ENCODE results near the gene ZNF394. TPM values are rescaled to one million over a fixed set of nuclear protein-coding genes. Genes with fewer than 3 reads are reported as not detected.

Gene ZNF394
- total RNA-seq, 1 donor from 2014 or later: 39.8 TPM

DNA sequence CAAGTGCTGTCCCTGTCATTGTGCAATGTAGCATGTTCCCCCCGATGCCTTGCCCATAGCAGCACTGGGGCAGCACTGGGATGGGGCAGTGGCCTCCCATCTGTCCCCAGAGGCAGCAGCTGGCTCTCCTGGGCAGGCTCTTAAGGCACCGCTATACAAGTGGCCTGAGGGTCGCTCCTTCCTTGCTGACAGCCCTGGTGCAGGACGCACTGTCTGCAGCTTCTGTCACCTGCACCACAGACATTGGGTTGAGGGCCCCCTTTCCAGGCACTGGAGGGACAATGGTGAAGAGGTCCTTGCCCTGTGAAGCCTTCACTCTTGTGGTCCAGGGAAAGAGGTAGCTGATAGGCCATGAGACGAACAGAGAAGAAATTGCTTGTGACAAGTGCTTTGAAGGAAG lies 50.8 kb downstream of the ZNF394 start:
- no peak for DNase-seq (ENCODE audit: low spot score)

DNA sequence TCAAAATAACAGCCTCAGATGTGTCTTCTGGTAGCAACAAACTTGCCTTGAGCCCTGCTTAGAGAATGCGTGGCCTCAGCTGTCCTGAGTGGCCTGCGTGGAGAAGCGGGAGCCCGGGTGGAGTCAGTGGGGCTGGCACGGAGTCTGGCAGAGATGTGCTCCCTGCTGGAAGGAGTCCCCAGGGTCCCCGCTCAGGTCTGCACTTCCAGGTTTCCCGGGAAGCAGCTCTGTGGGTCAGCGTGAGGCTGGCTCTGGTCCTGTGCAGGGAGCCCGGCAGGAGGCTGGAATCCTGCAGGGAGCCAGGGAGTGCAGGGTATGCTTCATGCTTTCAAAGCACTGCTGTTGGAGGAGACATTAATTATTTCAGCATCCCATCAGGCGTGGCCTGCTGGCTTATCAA lies 51.2 kb downstream of the ZNF394 start:
- no peak for DNase-seq (ENCODE audit: low spot score)

DNA sequence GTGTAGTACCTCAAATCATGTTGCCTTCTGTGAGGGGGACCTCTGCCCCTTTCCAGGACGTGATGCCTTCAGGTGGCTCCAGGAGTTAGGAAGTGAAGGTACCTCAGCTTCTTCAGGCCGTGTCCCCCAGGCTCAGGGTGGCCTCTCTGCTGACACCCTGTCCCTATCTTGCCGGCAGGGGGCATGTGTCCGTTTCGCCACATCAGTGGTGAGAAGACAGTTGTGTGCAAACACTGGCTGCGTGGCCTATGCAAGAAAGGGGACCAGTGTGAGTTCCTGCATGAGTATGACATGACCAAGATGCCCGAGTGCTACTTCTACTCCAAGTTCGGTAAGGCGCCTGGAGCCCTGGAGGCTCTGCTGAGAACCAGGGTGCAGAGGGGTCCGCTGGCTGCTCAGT lies 52.1 kb downstream of the ZNF394 start:
- DNase-seq (ENCODE audit: low spot score): no peak

DNA sequence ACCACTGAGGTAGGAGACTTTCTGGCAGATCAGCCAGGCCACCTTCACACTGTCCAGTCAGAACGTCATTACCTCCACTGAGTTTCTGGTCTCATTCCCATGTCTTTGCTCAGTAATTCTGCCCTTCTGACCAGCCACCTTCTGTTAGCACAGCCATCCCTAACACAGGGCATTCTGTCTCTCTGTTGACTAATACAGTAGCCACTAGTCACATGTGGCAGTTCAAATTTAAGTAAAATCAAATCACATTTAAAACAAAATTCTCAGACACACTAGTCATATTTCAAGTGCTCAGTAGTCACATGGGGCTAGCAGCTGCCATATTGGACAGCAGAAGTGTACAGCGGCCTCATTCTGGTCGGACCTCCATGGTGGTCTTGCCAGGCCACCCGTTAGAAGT lies 54.0 kb downstream of the ZNF394 start:
- DNase-seq (ENCODE audit: low spot score): no peak

Other genes starting within 250 kb of the ZNF394 start
- gene MYH16, start 227.4 kb downstream of the ZNF394 start, total RNA-seq: not detected
- gene ARPC1A, start 174.4 kb downstream of the ZNF394 start, total RNA-seq: 127 TPM
- gene ARPC1B, start 125.6 kb downstream of the ZNF394 start, total RNA-seq: 94.0 TPM
- gene PDAP1, start 91.7 kb downstream of the ZNF394 start, total RNA-seq: 95.1 TPM
- 104 TPM for gene BUD31, start 91.3 kb downstream of the ZNF394 start, total RNA-seq
- 6.6 TPM for gene PTCD1, start 61.5 kb downstream of the ZNF394 start, total RNA-seq
- gene CPSF4, start 61.3 kb downstream of the ZNF394 start, total RNA-seq: 40.8 TPM
- gene ATP5MF, start 34.1 kb downstream of the ZNF394 start, total RNA-seq: 261 TPM
- gene ZNF789, start 27.4 kb downstream of the ZNF394 start, total RNA-seq: 20.6 TPM
- 9.4 TPM for gene ZKSCAN5, start 4.4 kb upstream of the ZNF394 start, total RNA-seq
- gene FAM200A, start 51.8 kb upstream of the ZNF394 start, total RNA-seq: 8.7 TPM
- gene ZNF655, start 58.4 kb upstream of the ZNF394 start, total RNA-seq: 96.5 TPM
- 2.9 TPM for gene TMEM225B, start 98.0 kb upstream of the ZNF394 start, total RNA-seq
- 23.1 TPM for gene ZSCAN25, start 116.7 kb upstream of the ZNF394 start, total RNA-seq
- 104 TPM for gene CYP3A5, start 179.7 kb upstream of the ZNF394 start, total RNA-seq
- 0.75 TPM for gene CYP3A7, start 234.9 kb upstream of the ZNF394 start, total RNA-seq